GM18517 (cell line): Measurements from ENCODE around the gene ANKRD44.

ENCODE experiments used
- ATAC-seq: cut with Tn5 transposase; IDR thresholded peaks from one replicate; pipeline ENCODE4 v1.9.1; 2021; ENCODE audit warnings: mild to moderate bottlenecking, moderate library complexity; ENCODE audit not compliant: unreplicated experiment

Gene ANKRD44

DNA sequence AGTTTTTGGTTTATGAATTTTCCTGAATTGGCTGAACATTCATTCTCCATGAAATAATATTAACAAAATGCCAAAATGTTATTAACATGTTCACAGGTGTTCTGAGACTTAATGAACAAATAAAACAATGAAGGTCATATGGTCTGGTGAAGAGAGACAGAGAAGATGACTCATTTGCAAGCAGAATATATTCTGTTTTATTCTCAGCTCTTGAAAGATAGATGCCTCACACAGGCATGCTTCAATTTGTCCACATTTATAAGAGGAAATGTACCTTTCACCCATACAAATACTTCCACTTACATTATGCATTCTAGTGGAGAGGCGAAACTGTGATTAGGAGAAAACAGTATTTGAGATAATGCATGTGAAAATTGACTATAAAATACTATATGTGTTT lies 308.7 kb downstream of the ANKRD44 start:
- ATAC-seq = no peak

- no peak for ATAC-seq
These were observed 314.7 kb downstream of the ANKRD44 start for GRCh38 chr2:196995757-196996314.

GRCh38 chr2:196994764-196995163 lies 315.8 kb downstream of the ANKRD44 start:
- ATAC-seq = no peak

DNA sequence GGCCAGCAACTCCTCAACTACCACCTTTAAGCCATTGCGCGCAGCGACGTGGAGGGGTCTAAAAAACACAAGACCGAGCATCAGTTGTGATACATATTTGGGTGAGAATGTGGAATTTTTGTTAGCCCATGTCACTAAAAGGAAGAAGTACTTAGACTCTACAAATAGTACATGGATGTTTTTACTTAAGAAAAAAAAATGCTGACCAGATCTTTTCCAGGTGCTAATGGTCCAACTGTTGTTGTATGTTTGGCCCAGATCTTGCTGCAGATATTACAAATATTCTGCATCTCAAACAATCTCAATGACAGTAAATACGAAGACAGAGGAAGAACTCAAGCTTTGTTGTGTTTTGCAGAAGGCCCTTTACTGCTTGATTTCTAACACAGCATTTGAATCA lies 317.0 kb downstream of the ANKRD44 start:
- no peak for ATAC-seq

- ATAC-seq = no peak
These were observed 318.1 kb downstream of the ANKRD44 start for GRCh38 chr2:196992466-196992865.

- no peak for ATAC-seq
These were observed 319.7 kb downstream of the ANKRD44 start for GRCh38 chr2:196990788-196991461.

GRCh38 chr2:196990092-196990491 lies 320.5 kb downstream of the ANKRD44 start:
- no peak for ATAC-seq

- ATAC-seq = no peak
These were observed 321.1 kb downstream of the ANKRD44 start for GRCh38 chr2:196989496-196989895.

- ATAC-seq = no peak
These were observed 321.9 kb downstream of the ANKRD44 start for GRCh38 chr2:196988639-196989038.

GRCh38 chr2:196987649-196988364 lies 322.8 kb downstream of the ANKRD44 start:
- ATAC-seq = no peak

DNA sequence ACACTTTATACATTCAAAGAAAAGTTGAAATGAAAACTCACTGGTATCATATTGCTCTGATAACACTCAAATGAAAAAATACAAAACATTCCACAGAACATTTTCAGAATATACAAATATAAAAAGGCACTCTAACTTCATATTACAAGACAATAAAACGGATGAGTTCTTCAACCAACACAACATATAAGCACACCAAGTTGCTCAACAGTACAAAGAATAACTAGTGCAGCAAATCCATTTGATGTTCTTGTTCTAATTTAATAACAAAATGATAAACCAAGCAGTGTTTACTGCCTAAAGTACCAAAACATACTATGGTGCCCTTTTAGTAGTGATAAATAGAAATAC lies 323.3 kb downstream of the ANKRD44 start:
- ATAC-seq = no peak

GRCh38 chr2:196985511-196986183 lies 324.9 kb downstream of the ANKRD44 start:
- no peak for ATAC-seq

DNA sequence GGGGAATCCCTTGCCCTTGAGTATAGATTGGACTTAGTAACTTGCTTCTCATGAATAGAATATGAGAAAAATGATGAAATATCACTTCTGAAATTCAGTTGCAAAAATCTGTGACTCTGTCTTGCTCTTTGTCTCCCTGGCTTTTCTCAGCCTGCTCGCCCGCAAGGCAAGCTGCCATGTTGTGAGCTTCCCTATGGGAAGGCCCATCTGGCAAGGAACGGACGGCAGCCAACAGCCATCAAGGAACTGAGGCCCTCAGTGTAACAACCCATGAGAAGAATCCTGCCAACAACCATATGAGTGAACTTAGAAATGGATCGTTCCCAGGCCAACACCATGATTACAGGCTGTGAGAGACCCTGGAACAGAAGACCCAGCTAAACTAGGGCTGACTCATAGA lies 325.7 kb downstream of the ANKRD44 start:
- no peak for ATAC-seq

DNA sequence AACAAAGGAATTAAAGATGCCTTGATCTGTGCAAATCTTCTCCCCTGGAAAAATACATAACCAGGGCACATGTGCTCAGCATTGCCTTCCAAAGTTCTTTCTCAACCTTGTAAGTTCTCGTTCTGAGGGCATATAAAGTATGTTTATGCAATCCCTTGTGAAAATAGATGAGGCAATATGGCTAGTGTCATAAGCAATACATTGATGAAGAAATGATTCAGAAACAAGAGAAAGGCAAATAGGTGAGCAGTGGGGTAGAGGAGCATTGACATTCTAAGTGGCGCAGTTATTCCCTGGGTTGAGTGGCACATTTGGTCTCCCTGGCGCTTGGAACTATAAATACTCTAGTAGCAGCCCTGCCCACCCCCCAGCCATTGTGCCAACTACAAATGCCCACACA lies 326.6 kb downstream of the ANKRD44 start:
- no peak for ATAC-seq

DNA sequence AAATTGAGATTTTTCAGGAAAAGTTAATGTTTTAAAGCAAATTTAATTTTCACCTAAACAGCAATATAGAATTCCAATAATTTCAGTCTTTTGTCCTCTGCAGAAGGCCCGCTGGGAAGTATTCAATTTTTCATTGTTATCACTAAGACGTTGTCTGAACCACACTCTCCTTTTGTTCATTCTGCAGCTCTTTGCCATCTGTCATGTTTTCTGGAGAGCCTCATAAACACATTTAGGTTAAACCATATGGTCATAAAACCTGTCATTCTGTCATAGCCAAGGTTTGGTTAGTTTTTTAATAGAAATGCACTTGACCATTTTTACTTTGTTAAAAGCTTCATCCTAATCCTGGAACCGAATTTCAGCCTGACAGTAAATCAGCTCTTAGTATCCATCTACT lies 330.1 kb downstream of the ANKRD44 start:
- ATAC-seq = no peak

DNA sequence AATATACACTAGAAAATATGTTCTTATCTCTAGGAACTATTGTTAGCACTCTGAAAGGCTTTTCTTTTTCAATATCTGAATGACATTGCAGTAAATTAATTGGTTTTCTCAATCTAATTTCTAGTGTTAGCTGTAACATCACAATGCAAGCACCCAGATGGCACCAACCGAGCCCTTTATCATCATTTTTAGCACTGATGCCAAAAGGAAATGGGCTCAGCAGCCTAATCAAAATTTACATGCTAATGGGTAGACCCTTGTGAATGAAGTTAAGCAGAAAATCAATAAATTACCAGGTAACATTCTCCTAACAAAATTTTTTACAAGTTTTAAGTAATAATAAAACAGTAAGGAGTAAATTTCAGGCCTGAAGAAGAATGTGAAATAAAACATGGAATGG lies 330.6 kb downstream of the ANKRD44 start:
- ATAC-seq = no peak

DNA sequence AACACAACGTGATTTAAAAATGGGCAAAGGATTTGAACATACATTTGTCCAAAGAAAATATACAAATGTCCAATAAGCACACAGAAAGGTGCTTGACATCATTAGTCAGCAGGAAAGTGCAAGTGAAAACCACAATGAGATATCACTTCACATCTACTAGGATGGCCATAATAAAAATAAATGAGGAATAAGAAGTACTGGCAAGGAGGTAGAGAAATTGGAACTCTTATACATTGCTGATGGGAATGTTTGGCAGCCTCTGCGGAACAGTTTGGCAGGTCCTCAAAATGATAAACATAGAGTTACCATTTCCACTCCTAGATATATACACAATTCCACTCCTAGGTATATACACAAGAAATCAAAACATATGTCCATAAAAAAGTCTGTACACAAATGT lies 333.1 kb downstream of the ANKRD44 start:
- no peak for ATAC-seq

- ATAC-seq = no peak
These were observed 335.6 kb downstream of the ANKRD44 start for GRCh38 chr2:196974970-196975369.

DNA sequence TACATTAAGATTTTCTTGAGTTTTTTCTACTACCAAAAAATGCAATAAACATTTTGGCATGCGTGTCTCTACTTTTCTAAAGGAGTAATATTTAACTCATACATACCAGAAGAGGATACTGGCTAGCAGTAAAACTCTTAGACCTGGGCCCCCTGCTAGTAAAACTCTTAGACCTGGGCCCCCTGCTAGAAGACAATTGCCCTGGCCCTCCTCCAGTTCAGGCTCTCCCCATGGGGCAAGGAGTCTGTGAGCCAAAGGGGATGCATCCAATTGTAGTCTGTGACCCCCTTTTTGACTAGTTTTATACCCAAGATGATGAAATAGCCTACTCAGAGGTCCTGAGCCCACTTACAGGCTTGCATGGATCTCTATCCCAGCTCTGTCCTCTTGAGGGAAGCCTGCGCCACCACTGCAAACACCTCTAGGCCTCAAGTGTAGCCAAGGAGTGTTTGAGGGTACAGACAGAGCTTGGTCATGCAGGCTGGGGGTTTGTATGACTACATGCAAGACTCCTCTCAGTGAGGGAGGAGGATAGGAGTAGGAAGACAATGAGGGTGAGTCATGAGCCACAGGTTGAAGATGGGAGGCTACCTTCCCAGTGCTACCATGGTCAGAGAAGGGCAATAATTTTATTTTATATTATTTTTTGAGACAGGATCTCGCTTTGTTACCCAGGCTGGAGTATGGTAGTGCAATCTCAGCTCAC lies 338.9 kb downstream of the ANKRD44 start:
- ATAC-seq = no peak

GRCh38 chr2:196970099-196970498 lies 340.5 kb downstream of the ANKRD44 start:
- ATAC-seq = no peak

- ATAC-seq = no peak
These were observed 342.1 kb downstream of the ANKRD44 start for GRCh38 chr2:196968516-196968915.
